Kidney glomerular epithelial cell (primary cell): ENCODE measurements around the gene NPHP4.

Source experiments
- DNase-seq: peaks from one replicate; lab custom pipeline; 2025; lab: John Stamatoyannopoulos, UW

The NPHP4 gene

GRCh38 chr1:5992026-5992813 lies at the start of gene NPHP4:
NPHP4 (minus strand) TSS chr1:5992425; CDS start chr1:5986289, 6,136 bp downstream.
- DNase-seq, result peak; percentile 99

GRCh38 chr1:6041432-6042062 lies 49.3 kb upstream of the NPHP4 start:
- no peak for DNase-seq

DNA sequence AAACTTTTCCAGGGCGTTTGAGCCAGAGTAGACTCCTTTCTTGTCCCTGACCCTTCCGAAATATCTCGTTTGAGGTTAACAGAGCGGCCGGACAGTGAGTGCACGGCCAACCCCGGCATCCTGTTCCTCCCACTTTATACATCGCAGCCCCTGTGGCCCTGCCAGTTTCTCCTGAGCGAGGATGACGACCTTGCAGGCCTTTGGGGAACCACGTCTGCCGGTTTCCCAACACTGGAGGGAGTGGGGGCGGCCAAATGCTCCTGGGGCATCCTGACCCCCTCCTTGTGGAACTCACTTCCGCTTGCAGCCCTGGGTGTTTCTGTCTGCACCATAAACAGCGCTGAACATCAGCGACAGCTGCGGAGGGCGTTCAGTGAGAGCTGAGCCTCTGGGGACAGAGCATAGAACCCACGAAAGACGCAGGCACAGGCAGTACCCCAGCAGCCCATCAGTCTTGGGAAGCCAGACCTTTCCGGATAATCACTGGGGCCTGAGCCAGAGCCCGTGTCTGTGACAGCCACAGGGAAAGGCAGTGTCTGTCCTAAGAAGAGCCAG lies 48.7 kb upstream of the NPHP4 start:
- DNase-seq, result no peak

DNA sequence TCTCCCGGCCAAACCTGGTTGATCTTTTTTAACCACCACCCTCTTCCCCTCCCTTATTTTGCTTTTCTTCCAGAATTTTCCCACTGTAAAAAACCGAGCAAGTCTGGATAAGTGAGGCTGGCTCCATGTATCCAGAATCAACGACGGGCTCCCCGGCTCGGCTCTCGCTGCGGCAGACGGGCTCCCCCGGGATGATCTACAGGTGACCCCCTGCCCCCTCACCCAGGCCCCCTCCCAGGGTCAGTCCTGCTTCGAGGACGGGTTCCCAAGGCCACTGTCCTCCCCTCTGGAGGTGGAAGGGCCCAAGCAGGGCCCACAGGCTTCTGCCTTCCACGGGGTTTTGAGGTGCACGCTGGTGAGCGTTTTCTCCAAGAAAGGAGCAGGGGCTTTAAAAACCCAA lies 48.2 kb upstream of the NPHP4 start:
- DNase-seq, result no peak

DNA sequence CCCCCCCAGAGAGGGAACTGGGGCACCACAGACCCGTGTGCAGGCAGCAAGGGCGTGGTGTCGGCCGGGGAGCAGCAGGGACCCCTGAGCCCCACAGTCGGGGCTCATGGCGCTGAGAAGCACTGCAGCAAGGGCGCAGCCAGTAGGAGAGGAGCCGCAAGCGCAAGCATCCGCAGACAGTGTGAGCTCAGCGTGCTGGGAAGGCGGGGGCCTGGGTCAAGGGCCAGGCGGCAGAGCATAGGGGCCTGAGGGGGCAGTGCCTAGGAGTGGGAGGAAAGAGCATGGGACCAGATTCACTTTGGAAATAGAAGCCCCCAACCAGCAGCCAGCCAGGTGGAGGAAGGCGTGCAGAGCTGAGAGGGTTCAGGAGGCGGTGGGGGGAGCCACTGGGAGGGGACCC lies 46.8 kb upstream of the NPHP4 start:
- DNase-seq, result no peak

DNA sequence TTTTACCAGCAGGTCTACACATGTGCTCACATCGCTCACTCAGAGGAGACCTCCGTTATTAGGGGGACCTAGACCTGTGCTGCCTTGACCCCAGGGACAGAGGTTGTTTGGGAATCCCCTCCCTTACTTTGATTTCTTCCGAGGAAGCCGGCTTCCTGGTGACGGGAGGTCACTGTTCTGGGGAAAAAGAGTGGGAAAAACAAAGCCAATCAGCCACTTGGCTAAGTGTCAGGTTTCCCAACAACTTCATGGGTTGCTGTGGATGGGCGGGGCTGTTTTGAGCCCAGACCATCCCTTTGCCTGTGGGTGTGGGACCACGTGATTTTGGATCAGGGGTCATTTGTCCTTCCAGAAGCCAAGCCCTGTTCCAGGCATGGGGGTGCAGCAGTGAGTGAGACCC lies 46.4 kb upstream of the NPHP4 start:
- DNase-seq, result no peak

- DNase-seq, result no peak
Observed at GRCh38 chr1:6037338-6037762, 45.1 kb upstream of the NPHP4 start.

GRCh38 chr1:6035719-6036118 lies 43.5 kb upstream of the NPHP4 start:
- DNase-seq, result no peak

DNA sequence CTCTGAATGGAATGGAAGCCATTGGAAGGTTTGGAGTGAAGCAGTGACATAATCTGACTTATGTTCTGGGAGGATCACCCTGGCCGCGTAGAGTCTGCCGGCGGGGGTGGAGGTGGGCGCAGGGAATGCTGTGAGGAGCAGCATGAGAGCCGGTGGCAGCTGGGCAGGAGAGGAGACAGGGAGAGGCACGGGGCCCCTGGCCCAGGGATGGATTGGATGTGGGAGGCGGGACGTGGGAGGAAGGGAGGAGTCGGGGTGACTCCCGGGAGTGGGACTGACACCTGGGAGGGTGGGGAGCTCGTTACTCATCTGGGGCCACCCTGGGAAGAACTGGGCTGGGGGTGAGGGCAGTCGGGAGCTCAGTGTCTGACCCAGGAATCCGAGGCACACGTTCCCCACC lies 43.1 kb upstream of the NPHP4 start:
- no peak for DNase-seq

GRCh38 chr1:6034750-6035096 lies 42.5 kb upstream of the NPHP4 start:
- no peak for DNase-seq

- DNase-seq, result peak; percentile 13
Observed at GRCh38 chr1:6033986-6034749, 41.9 kb upstream of the NPHP4 start.

DNA sequence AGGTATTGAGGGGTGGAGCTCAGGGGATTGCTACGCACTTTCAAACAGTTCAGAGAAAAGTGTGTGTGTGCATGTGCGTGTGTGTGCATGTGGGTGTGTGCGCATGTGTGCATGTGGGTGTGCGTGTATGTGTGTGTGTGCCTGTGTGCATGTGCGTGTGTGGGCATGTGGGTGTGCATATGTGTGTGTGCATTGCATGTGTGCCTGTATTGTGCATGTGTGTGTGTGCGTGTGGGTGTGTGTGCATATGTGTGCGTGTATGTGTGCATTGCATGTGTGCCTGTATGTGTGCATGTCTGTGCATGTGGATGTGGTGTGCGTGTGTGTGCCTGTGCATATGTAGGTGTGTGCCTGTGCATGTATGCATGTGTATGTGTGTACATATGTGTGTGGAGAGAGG lies 40.9 kb upstream of the NPHP4 start:
- no peak for DNase-seq

DNA sequence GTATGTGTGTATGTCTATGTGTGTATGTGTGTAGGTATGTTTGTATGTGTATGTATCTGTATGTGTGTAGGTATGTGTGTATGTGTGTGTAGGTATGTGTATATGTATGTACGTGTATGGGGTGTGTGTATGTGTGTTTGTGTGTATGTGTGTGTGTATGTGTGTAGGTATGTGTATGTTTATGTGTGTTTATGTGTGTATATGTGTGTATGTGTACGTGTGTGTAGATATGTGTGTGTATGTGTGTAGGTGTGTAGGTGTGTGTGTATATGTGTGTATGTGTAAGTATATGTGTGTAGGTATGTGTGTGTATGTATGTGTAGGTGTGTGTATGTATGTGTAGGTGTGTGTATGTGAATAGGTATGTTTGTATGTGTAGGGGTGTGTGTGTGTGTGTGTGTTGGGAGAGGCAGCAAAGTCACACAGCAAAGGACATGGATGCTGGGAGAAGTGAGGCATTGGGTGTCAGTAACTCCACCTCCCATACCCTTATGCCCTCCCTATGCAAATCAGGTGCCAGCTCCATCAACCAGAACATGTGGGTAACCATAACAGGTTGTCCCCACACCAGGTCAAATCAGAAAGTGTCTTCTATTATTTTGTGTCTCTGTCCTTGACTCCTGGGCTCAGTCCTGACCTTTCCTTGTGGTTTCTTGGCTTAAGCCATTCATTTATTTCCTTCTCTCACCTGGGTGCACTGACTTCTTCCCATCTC lies 38.5 kb upstream of the NPHP4 start:
- no peak for DNase-seq

GRCh38 chr1:6030132-6030531 lies 37.9 kb upstream of the NPHP4 start:
- no peak for DNase-seq

DNA sequence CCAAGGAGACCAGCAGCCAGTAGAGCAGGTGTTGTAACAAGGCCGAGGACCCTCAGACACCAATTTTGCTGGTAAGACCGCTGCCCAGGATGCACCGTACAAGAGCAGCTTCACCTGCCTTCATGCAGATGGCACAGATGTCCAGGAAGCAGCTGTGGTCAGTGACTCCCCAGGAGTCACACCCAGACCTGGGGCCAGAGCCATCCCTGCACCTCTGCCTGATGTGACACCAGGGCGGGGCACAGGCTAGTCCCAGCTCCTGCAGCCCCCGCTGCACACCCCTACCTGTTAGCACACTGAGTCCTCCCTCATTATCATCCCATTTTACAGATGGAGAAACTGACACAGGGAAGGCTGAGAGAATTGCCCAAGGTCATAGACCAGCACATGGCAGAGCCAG lies 37.1 kb upstream of the NPHP4 start:
- no peak for DNase-seq

DNA sequence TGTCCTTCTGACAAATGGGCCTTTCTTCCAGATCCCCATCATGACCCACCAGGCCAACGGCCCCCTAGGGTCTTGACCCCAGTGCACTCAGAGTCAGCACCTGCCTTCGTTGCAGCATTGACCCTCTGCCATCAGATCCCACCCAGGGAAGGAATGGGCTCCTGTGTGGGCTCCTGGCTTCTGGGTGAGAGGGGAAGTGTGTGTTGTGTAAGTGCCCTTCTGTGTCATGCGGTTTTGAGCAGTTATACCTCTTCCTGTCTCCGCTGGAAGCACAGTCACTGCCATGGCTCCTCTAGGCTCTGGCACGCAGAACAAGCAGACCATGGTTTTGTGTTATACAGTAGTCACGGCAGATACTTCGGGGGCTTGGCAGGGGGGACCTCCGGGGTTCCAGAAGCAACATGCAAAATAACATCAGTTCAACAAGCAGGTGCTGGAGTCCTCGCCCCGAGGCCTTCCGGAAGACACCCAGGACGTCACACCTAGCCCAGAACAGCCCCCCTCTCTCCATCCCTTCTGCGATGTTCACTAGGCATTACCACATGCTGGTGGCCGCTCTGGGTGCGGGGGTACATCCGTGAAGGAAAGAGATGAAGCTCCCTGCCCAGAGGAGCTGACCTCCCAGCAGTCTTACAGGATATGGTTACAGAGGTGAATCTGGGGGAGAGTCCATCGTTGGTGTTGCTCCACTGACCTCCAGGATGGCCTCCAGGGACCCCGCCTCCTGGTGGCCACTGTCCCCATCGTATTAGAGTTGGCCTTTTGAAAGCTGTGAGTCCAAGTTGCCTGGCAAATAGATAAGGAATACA lies 36.0 kb upstream of the NPHP4 start:
- no peak for DNase-seq

DNA sequence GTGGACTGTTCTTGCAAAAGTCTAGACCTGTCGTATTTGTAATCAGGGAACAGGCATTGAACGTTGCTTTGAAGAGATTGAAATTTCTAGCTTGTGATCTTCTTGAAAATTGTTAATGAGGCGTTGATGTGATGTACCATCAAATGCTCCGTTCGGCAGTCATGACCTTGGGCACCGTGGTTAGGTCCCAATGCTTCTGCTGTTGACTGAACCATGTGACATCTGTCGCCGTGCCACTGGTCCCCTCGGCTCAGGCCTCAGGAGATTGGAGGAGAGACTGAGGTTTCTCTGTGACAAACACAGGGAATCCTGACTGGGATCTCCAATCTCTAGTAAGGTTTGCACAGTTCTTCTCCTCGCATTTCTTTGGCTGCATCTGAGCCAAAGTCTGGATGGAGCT lies 35.4 kb upstream of the NPHP4 start:
- no peak for DNase-seq

DNA sequence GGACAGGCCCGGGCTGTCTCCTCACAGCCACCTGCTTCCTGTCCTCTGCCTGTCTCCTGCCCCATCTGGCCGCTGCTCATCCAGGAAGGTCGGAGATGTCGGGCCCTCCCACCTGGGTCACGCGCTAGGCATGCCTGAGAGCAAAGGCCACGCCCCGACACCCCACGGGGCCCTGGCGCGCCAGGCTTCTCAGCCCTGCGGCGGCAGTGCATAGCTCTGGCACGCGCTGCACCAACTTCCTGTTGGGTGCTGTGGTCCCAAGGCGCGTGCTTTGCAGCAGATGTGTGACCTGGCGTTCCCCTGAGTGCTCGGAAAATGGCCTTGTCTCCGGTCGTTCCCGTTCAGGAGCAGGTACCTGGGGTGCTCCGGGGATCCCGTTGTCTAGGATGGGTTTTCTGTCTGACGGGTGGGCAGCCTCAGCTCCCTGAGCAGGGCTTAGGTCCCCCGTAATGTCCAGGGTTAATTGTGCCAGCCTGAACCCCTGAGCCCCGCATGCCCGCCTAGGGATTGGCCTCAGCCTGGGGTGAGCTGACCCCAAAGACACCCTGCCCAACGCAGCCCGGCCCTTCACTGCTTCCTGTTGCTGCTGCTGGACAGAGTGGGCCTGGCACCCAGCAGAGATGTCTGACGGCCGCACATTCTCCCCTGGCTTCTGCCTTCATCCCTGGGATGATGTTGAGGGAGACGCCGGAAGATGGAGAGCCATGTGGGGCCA lies 34.0 kb upstream of the NPHP4 start:
- peak; percentile 1 for DNase-seq

GRCh38 chr1:6025269-6026094 lies 33.3 kb upstream of the NPHP4 start:
- DNase-seq, result no peak

GRCh38 chr1:6024376-6024775 lies 32.2 kb upstream of the NPHP4 start:
- DNase-seq, result no peak
